Stimulated activated CD8-positive, alpha-beta memory T cell treated with anti-CD3 and anti-CD28 coated beads, Interleukin-12 subunit alpha, Interleukin-12 subunit beta, amount 100 ng/mL, for 24 hours (primary cell): ENCODE data around the gene ZSCAN20.

ENCODE experiments used
- DNase-seq: peaks from one replicate; pipeline ENCODE4 v3.0.0-alpha.2; 2020; ENCODE audit errors: extremely low read depth

The ZSCAN20 gene

DNA sequence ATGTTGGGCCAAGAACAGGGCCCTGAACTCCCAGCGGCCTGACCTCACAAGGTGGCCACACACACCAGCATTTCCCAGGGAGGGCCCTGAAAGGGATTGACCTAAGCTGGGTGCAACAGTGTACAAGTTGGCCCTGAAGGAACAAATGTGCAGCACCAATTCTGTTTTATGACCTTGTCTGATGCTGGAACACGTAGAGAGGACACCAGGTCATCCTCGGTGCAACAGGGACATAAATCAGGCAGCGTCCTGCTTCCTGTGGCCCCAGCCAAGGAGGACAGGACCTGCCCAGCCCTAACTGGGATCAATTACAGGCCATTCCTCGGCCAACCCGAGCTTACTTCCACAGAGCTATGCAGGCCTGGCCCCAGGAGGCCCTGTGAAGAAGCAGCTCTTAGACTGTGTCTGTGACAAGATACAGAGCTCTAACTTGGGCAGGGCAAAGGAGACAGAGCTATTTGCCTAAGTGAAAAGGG, 28.7 kb upstream of the ZSCAN20 start:
- no peak for DNase-seq

DNA sequence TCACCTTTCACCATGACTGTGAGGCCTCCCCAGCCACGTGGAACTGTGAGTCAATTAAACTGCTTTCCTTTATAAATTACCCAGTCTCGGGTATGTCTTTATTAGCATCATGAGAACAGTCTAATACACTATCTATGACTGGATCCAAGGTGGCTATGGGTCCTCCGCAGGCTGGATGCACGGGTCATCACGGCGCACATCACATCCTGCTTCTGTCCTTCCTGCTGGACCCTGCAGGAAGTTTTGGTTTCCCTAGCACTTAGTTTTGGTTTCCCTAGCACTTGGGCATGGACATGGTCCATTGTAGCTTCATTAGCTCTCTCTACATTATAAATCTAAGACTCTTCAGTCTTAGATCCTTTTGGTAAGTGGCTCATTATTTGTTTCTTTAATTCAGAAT, 27.3 kb upstream of the ZSCAN20 start:
- no peak for DNase-seq

DNA sequence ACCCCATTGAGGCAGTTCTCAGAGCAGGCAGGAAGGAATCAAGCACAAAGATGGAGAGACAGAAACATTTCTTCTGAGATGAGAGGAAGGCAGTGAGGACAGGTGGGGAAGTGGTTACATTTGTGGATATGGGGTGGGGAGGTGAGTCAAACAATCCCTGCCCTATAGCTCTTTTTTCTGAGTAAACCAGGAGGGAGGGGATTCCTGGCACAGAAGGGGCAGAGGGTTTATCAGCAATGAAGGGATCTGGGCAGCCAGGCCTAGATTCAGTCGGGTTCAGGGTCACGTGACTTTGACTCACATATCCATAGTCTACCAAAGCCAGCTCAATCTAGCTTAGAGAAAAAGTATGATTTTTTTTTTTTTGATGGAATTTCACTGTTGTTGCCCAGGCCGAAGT, 25.9 kb upstream of the ZSCAN20 start:
- DNase-seq: no peak

DNA sequence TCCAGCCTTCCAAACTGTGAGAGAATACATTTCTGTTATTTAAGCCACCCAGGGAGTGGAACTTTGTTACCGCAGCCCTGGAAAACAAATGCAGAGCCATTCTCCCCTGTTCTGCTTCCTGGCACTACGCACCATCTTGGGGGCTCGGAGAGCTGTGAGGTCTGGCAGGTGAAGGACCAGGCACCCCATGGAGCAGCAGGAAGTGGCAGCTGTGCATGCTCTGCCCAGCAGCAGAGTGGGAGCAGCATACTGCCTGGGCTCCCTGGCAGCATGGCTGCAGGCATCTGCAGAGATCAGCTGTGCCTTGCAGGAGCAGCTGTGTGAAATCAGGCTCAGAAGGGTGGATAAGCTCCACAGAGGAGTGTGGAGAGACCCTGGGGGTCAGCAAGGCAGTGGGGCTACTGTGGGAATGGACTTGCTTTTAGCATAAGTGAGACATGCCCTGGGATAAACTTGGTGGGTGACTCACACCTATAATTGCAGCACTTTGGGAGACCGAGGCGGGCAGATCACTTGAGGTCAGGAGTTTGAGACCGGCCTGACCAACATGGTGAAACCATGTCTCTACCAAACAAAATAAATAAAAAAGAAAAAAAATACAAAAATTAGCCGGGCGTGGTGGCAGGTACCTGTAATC, 17.7 kb upstream of the ZSCAN20 start:
- DNase-seq: no peak

DNA sequence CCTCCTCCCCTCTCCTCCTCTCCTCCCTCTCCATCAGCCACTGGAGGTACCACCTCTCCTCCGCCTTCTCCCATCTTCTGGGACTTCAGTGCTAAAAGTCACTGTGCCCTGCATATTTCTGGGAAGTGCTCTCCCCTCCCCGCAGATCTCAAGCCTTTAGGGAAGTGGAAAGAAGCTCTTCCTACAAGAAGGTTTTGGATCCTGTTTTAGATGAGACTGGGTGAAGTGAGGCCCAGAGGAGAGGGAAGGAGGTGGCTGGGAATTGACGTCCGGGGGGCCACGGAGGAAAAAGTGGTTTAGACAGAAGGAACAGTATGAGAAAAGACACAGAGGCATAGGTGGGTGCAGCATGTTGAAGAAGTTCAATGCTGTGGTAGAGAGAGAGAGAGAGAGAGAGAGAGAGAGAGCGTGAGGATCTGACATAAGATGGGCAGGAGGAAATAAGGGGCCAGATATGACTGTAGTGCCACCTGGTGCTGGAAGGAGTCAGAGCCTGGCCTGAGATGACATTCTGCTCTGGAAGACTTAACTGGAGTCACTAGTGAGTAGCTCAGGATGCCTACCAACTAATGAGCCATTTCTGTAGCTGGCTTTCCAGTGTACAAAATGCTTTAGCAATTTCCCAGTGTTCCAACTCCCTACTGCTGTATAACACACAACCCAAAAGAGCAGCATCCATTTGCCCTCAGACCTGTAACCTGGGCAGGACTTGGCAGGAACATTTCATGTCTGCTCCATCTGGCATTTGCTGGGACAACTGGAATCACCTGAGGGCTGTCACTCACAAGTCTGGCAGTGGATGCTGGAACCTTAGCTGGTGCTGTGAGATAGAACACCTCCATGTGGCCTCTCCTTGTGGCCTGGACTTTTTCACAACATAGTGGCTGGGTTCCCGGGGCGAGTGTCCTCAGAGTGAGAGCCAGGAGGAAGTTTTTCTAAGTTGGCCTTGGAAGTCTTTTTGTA, 16.6 kb upstream of the ZSCAN20 start:
- no peak for DNase-seq

DNA sequence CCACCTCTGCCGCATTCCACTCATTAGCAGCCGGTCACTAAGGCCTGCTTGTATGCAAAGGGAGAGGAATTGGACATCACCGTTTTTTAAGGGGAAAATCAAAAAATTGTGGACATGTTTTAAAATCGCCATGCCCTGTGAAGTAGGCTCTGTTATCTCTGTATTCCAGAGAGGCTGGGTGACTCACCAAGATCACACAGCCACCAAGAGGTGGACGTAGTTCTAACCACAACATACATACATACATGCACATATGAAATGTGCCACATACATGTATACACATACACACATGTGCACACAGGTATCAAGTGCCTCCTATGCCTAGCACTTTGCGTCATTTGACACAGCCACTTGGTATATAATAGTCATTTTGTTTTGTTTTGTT, 16.0 kb upstream of the ZSCAN20 start:
- DNase-seq: no peak

DNA sequence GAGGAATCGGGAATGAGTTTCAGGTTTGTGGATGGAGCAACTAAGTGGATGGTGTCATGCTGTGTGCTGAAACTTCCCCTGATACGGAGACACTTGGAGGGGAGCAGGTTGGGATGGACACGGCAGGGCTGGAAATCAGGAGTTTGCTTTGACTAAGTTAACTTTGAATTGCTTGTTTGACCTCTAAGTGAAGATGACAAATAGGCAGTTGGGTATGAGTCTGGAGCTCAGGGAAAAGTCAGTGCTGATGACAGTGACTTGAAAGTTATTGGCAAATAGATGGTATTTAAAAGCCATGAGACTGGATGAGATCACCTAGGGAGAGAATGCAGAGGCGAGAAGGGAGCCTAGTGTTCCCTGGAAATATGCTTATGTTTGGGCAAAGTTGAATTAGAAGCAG, 12.8 kb upstream of the ZSCAN20 start:
- DNase-seq: no peak

DNA sequence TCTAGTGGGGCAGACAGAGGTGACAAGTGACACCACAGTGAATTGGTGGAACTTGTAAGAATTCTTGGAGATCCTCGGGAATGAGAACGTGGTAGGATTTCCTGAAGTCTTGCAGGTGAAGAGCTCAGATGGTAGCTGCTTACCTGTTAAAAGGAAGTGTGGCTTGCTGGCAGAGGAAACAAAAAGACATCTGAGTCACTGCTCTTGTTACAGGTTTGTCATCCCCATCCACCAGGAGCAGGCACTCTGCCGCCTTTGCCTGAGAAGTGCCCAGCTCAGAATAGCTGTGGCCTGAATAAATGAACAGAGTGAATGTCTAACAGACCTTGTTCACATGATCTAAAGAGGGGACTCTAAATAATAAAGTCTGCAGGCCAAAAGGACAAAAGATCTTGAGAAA, 12.3 kb upstream of the ZSCAN20 start:
- DNase-seq: no peak

DNA sequence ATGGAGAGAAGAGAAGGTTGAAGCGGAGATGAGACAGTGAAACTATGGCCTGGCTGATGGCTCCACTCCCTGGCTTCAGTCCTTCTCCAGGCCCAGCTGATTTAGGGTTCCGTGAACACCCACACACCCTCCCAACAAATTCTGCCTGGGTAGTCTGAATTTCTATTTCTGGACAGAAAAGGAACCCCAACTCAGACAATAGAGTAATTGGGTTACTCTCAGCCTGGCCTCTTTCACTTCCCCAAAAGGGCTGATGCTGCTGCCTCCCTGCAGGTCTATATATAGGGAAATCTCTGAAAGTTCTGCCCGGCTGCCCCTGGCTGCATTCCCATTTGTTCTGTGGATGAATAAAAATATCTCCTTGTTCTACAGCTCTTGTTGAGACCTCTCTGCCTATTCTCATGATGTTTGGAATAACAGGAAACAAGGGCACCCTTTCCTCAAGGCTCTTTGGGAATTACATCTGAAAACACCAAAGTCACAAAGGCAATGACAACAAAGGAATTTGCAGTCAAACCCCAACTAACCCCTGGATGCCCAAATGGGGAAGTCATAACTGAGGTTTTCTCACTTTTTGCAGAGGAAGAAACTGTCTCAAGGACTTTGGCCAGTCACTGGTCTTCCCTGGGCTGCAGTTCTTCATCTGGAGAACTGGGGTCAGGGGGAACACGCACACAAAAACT, 11.4 kb upstream of the ZSCAN20 start:
- no peak for DNase-seq

DNA sequence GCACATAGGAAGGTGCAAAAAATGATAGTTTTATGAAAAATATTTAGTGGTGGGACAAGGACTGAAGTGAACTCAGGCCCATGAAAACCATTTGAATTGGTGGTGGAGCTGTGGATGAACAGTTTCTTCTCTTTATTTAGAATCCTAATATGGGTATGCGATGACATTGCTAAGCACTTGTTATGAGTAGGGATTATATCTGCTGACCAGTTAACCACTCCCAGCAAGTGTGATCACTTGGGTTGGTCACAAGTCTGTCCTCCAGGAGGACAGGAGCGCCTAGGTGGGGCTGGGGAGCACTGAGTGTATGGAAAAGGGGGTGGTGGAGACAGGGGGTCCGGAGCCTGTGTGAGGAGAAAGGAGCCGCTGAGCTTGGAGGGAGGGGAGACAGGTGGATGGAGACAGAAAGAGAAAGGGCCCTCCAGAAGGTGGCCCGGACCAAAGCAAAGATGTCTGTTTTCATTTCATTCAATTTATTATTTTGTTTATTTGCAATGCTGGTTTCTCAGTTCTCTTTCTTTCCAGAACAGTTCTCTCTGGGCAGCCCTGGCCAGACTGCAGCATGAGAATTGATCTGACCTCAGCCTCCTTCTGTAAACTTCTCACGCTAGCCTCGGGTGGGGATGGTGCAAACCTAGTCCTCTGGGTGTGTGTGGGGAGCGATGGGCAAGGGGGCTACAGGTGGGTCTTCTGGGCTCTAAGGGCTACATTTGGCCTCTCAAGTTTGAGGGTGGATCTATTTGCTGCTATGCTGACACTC, 9.9 kb upstream of the ZSCAN20 start:
- no peak for DNase-seq

DNA sequence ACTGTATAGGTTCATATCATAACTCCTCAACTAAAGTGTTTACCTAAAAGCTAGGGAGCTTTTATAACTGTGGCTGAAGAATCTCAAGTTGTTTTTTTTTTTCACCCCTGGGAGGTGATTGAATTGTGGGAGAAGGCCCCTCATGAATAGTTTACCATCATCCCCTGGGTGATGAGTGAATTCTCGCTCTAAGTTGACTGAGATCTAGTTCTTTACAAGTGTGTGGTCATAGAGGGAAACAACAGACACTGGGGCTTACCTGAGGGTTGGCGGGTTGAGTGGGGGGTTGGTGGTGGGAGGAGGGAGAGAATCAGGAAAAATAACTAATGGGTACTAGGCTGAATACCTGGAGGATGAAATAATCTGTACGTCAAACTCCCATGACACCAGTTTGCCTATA, 7.9 kb upstream of the ZSCAN20 start:
- no peak for DNase-seq

DNA sequence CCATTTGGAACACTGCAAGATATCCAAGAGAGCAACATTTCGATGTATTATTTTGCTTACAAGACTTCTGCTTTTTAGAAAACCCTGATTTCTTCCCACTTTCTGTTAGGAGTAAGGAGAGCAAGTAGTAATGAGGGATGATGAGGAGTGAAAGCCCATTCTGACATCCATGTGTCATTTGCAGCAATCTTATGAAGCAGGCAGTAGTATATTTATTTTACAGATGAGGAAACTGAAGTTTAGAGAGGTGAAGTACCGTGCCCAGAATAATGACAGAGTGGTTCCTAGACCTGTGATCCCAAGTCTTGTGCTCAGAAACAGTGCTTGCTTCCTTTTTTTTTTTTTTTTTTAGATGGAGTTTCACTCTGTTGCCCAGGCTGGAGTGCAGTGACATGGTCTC, 7.1 kb upstream of the ZSCAN20 start:
- no peak for DNase-seq

DNA sequence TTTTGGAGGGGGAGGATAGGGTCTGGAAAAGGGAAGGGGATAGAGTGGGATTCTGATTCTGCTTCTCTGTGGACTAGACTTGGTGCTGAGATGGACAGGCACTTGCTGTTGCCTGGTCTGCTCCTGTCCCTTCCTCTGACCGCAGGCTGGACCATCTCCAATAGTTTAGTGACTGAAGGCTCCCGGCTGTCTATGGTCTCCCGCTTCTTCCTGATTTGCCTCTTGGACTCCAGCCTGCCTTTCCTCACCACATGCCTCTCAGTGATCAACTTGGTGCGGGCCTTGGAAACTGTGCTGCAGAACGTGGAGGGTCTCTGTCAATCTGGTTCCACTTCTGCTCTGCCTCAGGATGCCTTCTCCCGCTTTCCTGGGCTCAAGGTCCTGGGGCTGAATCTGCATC, 6.3 kb upstream of the ZSCAN20 start:
- DNase-seq: no peak

DNA sequence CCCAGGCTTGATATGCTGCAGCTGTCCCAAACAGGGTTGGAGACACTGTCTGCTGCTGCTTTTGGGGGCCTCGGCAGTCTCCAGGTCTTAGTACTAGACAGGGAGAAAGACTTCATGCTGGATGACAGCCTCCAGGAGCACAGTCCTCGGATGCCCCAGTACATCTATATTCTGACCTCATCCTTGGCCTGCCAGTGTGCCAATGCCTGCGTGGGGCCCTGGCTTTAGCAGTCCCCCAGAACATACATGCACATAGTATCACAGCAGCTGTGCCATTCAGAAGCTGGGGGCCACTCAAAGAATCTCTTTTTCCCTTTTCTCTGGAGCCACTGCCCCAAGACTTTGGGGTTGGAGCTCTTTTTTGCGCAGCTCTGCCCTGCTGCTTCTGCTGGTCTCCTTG, 4.4 kb upstream of the ZSCAN20 start:
- DNase-seq: no peak

DNA sequence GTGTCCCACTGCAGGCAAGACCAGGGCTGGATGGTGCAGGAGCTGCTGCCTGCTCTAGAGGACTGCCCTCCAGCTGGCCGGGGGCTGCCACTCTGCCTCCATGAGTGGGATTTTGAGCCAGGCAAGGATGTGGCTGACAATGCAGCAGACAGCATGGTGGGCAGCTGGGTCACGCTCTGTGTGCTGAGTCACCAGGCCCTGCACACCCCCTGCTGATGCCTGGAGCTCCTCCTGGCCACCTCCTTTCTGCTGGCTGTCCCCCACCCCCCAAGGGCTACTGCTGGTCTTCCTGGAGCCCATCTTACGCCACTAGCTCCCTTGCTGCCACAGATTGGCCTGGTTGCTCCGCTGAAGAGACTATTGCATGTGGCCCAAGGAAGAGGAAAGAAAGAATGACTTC, 3.9 kb upstream of the ZSCAN20 start:
- DNase-seq: no peak

DNA sequence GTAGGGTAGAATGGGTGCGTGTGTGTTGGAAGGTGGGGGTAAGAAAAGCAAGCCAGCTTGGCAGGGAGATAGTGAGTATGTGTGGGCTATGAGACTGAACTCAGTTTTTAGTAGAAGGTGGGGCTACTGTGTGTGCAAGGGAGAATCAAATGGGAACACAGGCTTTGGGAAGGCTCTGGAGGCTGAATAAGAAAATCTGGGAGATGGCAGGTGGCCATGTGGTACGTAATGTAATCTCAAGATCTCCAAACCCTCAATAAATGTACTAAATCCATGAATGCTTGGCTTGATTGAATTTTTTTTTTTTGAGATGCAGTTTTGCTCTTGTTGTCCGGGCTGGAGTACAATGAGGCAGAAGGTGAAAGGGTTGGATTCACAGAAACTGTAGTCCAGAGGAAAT, 3.5 kb upstream of the ZSCAN20 start:
- DNase-seq: no peak

DNA sequence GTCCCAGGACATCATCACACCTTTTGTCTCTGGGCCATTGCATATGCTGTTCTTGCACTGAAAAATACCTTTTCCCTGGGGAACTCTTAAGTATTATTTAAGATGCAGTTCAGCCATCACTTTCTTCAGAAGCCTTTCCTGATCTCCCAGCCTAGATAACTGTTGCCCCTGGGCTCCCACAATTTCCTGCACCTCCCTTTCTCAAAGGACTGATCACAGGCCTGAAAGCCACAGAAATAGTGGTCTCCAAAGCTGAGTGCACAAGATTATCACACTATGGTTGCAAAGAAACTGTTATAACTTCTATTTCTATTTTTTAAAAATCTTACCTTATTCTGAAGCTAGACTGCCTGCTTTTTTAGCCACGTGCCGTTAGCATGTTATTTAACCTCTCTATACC, 2.8 kb upstream of the ZSCAN20 start:
- DNase-seq: no peak

DNA sequence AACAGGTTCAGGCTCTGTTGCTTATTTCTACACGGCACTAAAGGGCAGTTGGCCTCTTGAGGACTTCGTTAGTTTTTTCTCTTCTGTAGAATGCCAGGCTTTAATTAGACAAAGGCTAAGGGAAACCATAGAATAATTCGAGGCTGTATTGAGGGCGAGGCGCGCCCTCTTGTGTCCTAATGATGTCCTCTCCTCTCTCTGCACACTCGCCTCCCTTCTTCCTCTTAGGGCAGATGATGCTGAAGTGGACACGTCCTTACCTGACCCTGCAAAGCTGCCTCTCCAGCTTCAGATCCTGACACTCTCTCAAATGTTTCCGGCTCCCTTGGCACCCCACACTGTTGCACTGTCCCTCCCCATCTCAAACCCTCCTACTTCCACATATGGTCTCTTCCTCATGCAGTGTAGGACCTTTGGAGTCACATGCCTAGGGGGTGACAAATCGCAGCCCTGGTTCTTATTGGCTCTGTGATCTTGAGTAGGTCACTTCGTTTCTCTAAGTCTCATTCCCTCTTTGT, 1.9 kb upstream of the ZSCAN20 start:
- DNase-seq: peak; percentile 5

DNA sequence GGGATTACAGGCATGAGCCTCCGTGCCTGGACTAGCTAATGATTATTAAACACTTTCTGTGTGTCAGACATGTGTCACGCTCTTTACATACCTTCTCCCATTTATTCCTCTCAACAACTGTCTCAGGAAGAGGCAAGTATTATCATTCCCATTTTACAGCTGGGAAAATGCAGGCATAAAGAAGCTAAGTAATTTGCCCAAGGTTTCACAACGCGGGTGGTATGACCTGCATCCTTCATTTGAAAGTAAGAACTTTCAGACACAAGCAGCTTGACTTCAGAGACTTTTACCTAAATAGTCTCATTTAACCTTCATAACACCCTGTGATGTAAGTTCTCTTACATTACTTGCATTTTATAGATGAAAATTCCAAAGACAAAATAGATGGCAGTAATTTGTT, 1.0 kb upstream of the ZSCAN20 start:
- DNase-seq: no peak

DNA sequence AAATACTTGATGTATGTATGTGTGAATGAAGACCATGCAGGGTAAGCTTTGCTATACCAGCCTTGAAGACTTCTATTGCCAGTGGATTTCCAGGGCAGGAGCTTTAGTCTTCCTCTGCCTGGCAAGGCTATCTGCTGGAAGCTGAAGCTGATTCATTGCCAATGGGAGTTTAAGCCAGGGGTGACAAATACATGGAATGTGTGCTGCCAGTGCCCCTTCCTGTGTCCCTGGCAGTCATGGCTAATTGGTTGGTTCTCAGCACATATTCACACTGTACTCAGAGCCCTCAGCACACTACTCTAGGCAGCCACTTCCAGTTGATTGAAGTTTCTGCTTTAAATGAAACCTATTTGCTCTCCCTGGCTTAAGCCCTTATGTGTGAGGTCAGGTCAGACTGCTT, 1.5 kb downstream of the ZSCAN20 start:
- no peak for DNase-seq

DNA sequence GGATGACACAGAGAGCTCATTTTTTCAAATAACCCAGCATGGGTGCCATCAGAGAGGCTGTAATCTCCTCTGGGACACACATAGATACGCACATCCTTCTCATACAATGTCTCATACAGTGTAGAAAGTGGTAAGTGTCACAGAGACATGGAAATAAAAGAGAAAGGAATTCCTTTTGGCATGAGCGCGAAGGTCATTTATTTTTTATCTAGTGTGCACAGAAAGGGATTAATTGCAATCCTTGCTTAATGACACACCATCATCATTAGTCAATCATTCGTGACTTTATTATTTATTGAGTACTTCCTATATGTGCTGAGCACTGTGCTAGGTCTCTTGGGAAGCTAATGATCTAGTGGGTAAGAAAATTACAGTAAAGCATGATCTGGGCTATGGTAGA, 5.0 kb downstream of the ZSCAN20 start:
- no peak for DNase-seq

DNA sequence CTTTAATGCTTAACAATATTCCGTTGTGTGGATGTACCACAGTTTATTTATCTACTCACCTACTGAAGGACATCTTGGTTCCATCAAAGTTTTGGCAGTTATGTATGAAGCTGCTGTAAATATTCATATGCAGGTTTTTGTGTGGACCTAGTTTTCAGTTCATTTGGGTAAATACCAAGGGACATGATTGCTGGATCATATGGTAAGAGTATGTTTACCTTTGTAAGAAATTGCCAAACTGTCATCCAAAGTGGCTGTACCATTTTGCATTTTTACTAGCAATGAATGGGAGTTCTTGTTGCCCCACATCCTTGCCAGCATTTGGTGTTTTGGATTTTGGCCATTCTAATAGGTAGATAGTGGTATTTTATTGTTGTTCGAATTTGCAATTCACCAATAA, 10.0 kb downstream of the ZSCAN20 start:
- DNase-seq: no peak
